ENCODE data around the gene MRPL11. TPM values are rescaled to one million over a fixed set of nuclear protein-coding genes. Genes with fewer than 3 reads are reported as not detected.
"Not testable (repeated sequence)": the region's sequence is repeated elsewhere in the genome, so short reads cannot be mapped to it uniquely, and the experiment has no call there.

Gene MRPL11
- total RNA-seq, 1 donor from 2014 or later: 93.0 TPM

GRCh38 chr11:66440101-66440939 is 1.7 kb upstream of the MRPL11 start:
- Mint-ChIP-seq H3K9me3 (peaks cover 11% of the 10 kb centered on the region), H3K4me1 (ENCODE audit: low read depth) (peaks cover 17% of the 10 kb centered on the region), H3K36me3 (ENCODE audit: low read depth) (peaks cover 13% of the 10 kb centered on the region)
- DNase-seq (ENCODE audit: low spot score); H3K27me3 Mint-ChIP-seq (ENCODE audit: insufficient read depth); intact Hi-C loops (cut with micrococcal nuclease); H3K27ac Mint-ChIP-seq; H3K4me3 Mint-ChIP-seq: not testable (repeated sequence)

- Mint-ChIP-seq H3K4me1 (ENCODE audit: low read depth) (peaks cover 17% of the 10 kb centered on the region), H3K27me3 (ENCODE audit: insufficient read depth) (no peaks in the 10 kb centered on the region), H3K27ac (peak overlapping the region; percentile 95), H3K4me3 (peak overlapping the region; percentile 87), H3K36me3 (ENCODE audit: low read depth) (peaks cover 17% of the 10 kb centered on the region), H3K9me3 (peaks cover 1% of the 10 kb centered on the region)
- no peak for DNase-seq (ENCODE audit: low spot score)
- intact Hi-C loops (cut with micrococcal nuclease): loop anchor here (2.0 kb wide), 2 partner anchors 125 to 169 kb away; partner anchors contain the start of gene RAB1B
Measured at GRCh38 chr11:66437979-66438503, 607 bp downstream of the MRPL11 start.

GRCh38 chr11:66432597-66432996 is 6.1 kb downstream of the MRPL11 start:
- H3K4me1 Mint-ChIP-seq (ENCODE audit: low read depth): peaks cover 12% of the 10 kb centered on the region
- H3K36me3 Mint-ChIP-seq (ENCODE audit: low read depth): peaks cover 19% of the 10 kb centered on the region
- H3K27ac Mint-ChIP-seq: no peak overlapping the region
- H3K9me3 Mint-ChIP-seq: no peaks in the 10 kb centered on the region
- no peaks in the 10 kb centered on the region for H3K27me3 Mint-ChIP-seq (ENCODE audit: insufficient read depth)
- H3K4me3 Mint-ChIP-seq: no peak overlapping the region
- DNase-seq (ENCODE audit: low spot score): no peak
- intact Hi-C loops (cut with micrococcal nuclease): no loop called here

- H3K9me3 Mint-ChIP-seq; H3K27me3 Mint-ChIP-seq (ENCODE audit: insufficient read depth); H3K4me1 Mint-ChIP-seq (ENCODE audit: low read depth); DNase-seq (ENCODE audit: low spot score); H3K4me3 Mint-ChIP-seq; H3K27ac Mint-ChIP-seq; intact Hi-C loops (cut with micrococcal nuclease): not testable (repeated sequence)
- peaks cover 16% of the 10 kb centered on the region for H3K36me3 Mint-ChIP-seq (ENCODE audit: low read depth)
Measured at GRCh38 chr11:66431871-66432329, 6.7 kb downstream of the MRPL11 start.

- H3K9me3 Mint-ChIP-seq; H3K27ac Mint-ChIP-seq; H3K36me3 Mint-ChIP-seq (ENCODE audit: low read depth); H3K4me1 Mint-ChIP-seq (ENCODE audit: low read depth); DNase-seq (ENCODE audit: low spot score); intact Hi-C loops (cut with micrococcal nuclease); H3K4me3 Mint-ChIP-seq; H3K27me3 Mint-ChIP-seq (ENCODE audit: insufficient read depth): not testable (repeated sequence)
Measured at GRCh38 chr11:66431287-66431686, 7.4 kb downstream of the MRPL11 start.

GRCh38 chr11:66429983-66430602 is 8.6 kb downstream of the MRPL11 start:
- no peaks in the 10 kb centered on the region for H3K9me3 Mint-ChIP-seq
- no peaks in the 10 kb centered on the region for H3K27me3 Mint-ChIP-seq (ENCODE audit: insufficient read depth)
- H3K4me3 Mint-ChIP-seq: no peak overlapping the region
- no peak overlapping the region for H3K27ac Mint-ChIP-seq
- peaks cover 5% of the 10 kb centered on the region for H3K36me3 Mint-ChIP-seq (ENCODE audit: low read depth)
- DNase-seq (ENCODE audit: low spot score): peak; percentile 49
- peaks cover 7% of the 10 kb centered on the region for H3K4me1 Mint-ChIP-seq (ENCODE audit: low read depth)
- intact Hi-C loops (cut with micrococcal nuclease): loop anchor here (1.0 kb wide), 5 partner anchors 9 to 248 kb away; no protein-coding TSS in a partner anchor

- no peaks in the 10 kb centered on the region for H3K9me3 Mint-ChIP-seq
- H3K27ac Mint-ChIP-seq: no peak overlapping the region
- peaks cover 7% of the 10 kb centered on the region for H3K4me1 Mint-ChIP-seq (ENCODE audit: low read depth)
- H3K27me3 Mint-ChIP-seq (ENCODE audit: insufficient read depth): no peaks in the 10 kb centered on the region
- intact Hi-C loops (cut with micrococcal nuclease): no loop called here
- H3K4me3 Mint-ChIP-seq: no peak overlapping the region
- DNase-seq (ENCODE audit: low spot score): no peak
- H3K36me3 Mint-ChIP-seq (ENCODE audit: low read depth): peaks cover 2% of the 10 kb centered on the region
Measured at GRCh38 chr11:66428933-66429332, 9.7 kb downstream of the MRPL11 start.

GRCh38 chr11:66426314-66426713 is 12.3 kb downstream of the MRPL11 start:
- intact Hi-C loops (cut with micrococcal nuclease): no loop called here
- no peak overlapping the region for H3K27ac Mint-ChIP-seq
- H3K36me3 Mint-ChIP-seq (ENCODE audit: low read depth): no peaks in the 10 kb centered on the region
- DNase-seq (ENCODE audit: low spot score): no peak
- peaks cover 7% of the 10 kb centered on the region for H3K4me1 Mint-ChIP-seq (ENCODE audit: low read depth)
- H3K9me3 Mint-ChIP-seq: no peaks in the 10 kb centered on the region
- no peak overlapping the region for H3K4me3 Mint-ChIP-seq
- peaks cover 4% of the 10 kb centered on the region for H3K27me3 Mint-ChIP-seq (ENCODE audit: insufficient read depth)

- H3K36me3 Mint-ChIP-seq (ENCODE audit: low read depth): no peaks in the 10 kb centered on the region
- intact Hi-C loops (cut with micrococcal nuclease): loop anchor here (1.0 kb wide), 1 partner anchor 132 kb away; the partner anchor contains the start of gene YIF1A
- peaks cover 5% of the 10 kb centered on the region for H3K9me3 Mint-ChIP-seq
- peak overlapping the region; percentile 53 for H3K27ac Mint-ChIP-seq
- DNase-seq (ENCODE audit: low spot score): peak; percentile 83
- no peak overlapping the region for H3K4me3 Mint-ChIP-seq
- peaks cover 21% of the 10 kb centered on the region for H3K27me3 Mint-ChIP-seq (ENCODE audit: insufficient read depth)
- H3K4me1 Mint-ChIP-seq (ENCODE audit: low read depth): peaks cover 28% of the 10 kb centered on the region
Measured at GRCh38 chr11:66421492-66422205, 17.0 kb downstream of the MRPL11 start.

GRCh38 chr11:66420671-66421476 is 17.8 kb downstream of the MRPL11 start, which contains the start of gene NPAS4:
TSS of gene NPAS4 (plus strand) at chr11:66421035. CDS start at chr11:66421180, 145 bp downstream.
- H3K36me3 Mint-ChIP-seq (ENCODE audit: low read depth): no peaks in the 10 kb centered on the region
- H3K4me3 Mint-ChIP-seq: no peak within 1 kb of the TSS
- DNase-seq (ENCODE audit: low spot score): no peak
- H3K9me3 Mint-ChIP-seq: peaks cover 5% of the 10 kb centered on the region
- peaks cover 36% of the 10 kb centered on the region for H3K4me1 Mint-ChIP-seq (ENCODE audit: low read depth)
- peaks cover 21% of the 10 kb centered on the region for H3K27me3 Mint-ChIP-seq (ENCODE audit: insufficient read depth)
- intact Hi-C loops (cut with micrococcal nuclease): loop anchor here (1.0 kb wide), 1 partner anchor 132 kb away; the partner anchor contains the start of gene YIF1A
- peak within 1 kb of the TSS; percentile 53 for H3K27ac Mint-ChIP-seq

- Mint-ChIP-seq H3K4me1 (ENCODE audit: low read depth) (peaks cover 36% of the 10 kb centered on the region), H3K27me3 (ENCODE audit: insufficient read depth) (peaks cover 21% of the 10 kb centered on the region), H3K4me3 (no peak overlapping the region), H3K36me3 (ENCODE audit: low read depth) (no peaks in the 10 kb centered on the region), H3K27ac (no peak overlapping the region), H3K9me3 (peaks cover 5% of the 10 kb centered on the region)
- DNase-seq (ENCODE audit: low spot score): no peak
- intact Hi-C loops (cut with micrococcal nuclease): no loop called here
Measured at GRCh38 chr11:66419825-66420224, 18.8 kb downstream of the MRPL11 start.

GRCh38 chr11:66418986-66419308 is 19.7 kb downstream of the MRPL11 start:
- DNase-seq (ENCODE audit: low spot score): no peak
- Mint-ChIP-seq H3K4me3 (peak overlapping the region; percentile 66), H3K4me1 (ENCODE audit: low read depth) (peaks cover 36% of the 10 kb centered on the region), H3K27ac (no peak overlapping the region), H3K27me3 (ENCODE audit: insufficient read depth) (peaks cover 23% of the 10 kb centered on the region), H3K36me3 (ENCODE audit: low read depth) (no peaks in the 10 kb centered on the region), H3K9me3 (peaks cover 5% of the 10 kb centered on the region)
- intact Hi-C loops (cut with micrococcal nuclease): loop anchor here (1.0 kb wide), 3 partner anchors 11 to 20 kb away; no protein-coding TSS in a partner anchor

All from activated T-helper 1 cell treated with anti-CD3 and anti-CD28 coated beads, Interleukin-12 subunit alpha, Interleukin-12 subunit beta, Interleukin-2, Interleukin-4 antibody, amounts not matched to agents 30 ng/mL and 10 ng/mL and 1 ng/mL, durations not matched to agents 14 hours and 24 hours and 36 hours (primary cell).